H1 (cell line): ENCODE data around the gene PLCB4. TPM values are rescaled to one million over a fixed set of nuclear protein-coding genes. Genes with fewer than 3 reads are reported as not detected.

Source experiments
- CTCF ChIA-PET: fragments of 300-600 bp; sonication (Branson Sonifier 250); formaldehyde crosslinking; loops from one replicate; lab custom pipeline; 2021; ENCODE audit not compliant: partially characterized antibody; lab: Charles Lee
- POLR2A ChIA-PET: fragments of 300-600 bp; sonication (Branson Sonifier 250); formaldehyde crosslinking; loops from one replicate; lab custom pipeline; 2021; ENCODE audit warnings: inconsistent platforms; ENCODE audit not compliant: partially characterized antibody; lab: Charles Lee
- DNase-seq, 2 experiments: peaks; one replicate each; pipeline versions ENCODE4 v3.0.0 to v3.0.0-alpha.2; 2010 to 2022; ENCODE audit warnings: low spot score in 2 of 2, low read depth in 1 of 2, mixed read lengths in 1 of 2
- FAIRE-seq: peaks from 2 replicates; lab custom pipeline; 2011; peaks lifted over from hg19 to GRCh38; lab: Jason Lieb, UNC
- H2AFZ ChIP-seq: 2 replicates; pipeline ENCODE4 v1.8.1; 2012; ENCODE audit warnings: low read length, inconsistent platforms
- H2AK5ac ChIP-seq: 2 replicates; pipeline ENCODE4 v1.6.1; 2013; ENCODE audit warnings: low read depth, low read length
- H2BK120ac ChIP-seq: replicated peaks from 2 replicates; pipeline ENCODE3; 2013; ENCODE audit warnings: low read depth, low read length, inconsistent platforms
- H2BK12ac ChIP-seq: 2 replicates; pipeline ENCODE4 v1.6.1; 2013; ENCODE audit warnings: low read depth, low read length
- H2BK15ac ChIP-seq: 2 replicates; pipeline ENCODE4 v1.6.1; 2013; ENCODE audit warnings: low read length
- H2BK20ac ChIP-seq: 2 replicates; pipeline ENCODE4 v1.6.1; 2013; ENCODE audit warnings: low read length
- H2BK5ac ChIP-seq: 2 replicates; pipeline ENCODE4 v1.6.1; 2013; ENCODE audit warnings: low read depth, low read length
- H3K14ac ChIP-seq: 2 replicates; pipeline ENCODE4 v1.6.1; 2013; ENCODE audit warnings: inconsistent platforms; ENCODE audit not compliant: insufficient read length
- H3K18ac ChIP-seq: 2 replicates; pipeline ENCODE4 v1.6.1; 2013; ENCODE audit warnings: low read length; ENCODE audit errors: extremely low read depth
- H3K23ac ChIP-seq: 2 replicates; pipeline ENCODE4 v1.6.1; 2013; ENCODE audit warnings: inconsistent platforms; ENCODE audit not compliant: insufficient read length
- H3K23me2 ChIP-seq: 2 replicates; pipeline ENCODE4 v1.6.1; 2013; ENCODE audit warnings: low read depth, low read length
- H3K27ac ChIP-seq: 2 replicates; pipeline ENCODE4 v1.6.1; 2011; ENCODE audit warnings: low read depth, low read length, inconsistent platforms
- H3K27me3 ChIP-seq, 4 experiments: replicated peaks in 1 of 4; 1 replicate in 1 of 4; 2 replicates in 3 of 4; pipeline versions ENCODE4 v1.6.1 to v1.8.1; 2011 to 2013; ENCODE audit warnings: low read length in 3 of 4, mild to moderate bottlenecking in 3 of 4, inconsistent platforms in 2 of 4, mixed read lengths in 2 of 4, moderate library complexity in 1 of 4; ENCODE audit not compliant: control insufficient read depth in 3 of 4, insufficient read depth in 3 of 4; ENCODE audit errors: extremely low read depth in 1 of 4
- H3K36me3 ChIP-seq, 4 experiments: 2 replicates each; pipeline versions ENCODE4 v1.6.1 to v1.8.1; 2011 to 2013; ENCODE audit warnings: mild to moderate bottlenecking in 4 of 4, low read length in 3 of 4, moderate library complexity in 2 of 4, control low read depth in 1 of 4, inconsistent platforms in 1 of 4; ENCODE audit not compliant: insufficient read depth in 4 of 4, control insufficient read depth in 2 of 4
- H3K4ac ChIP-seq: replicated peaks from 2 replicates; pipeline ENCODE3; 2013; ENCODE audit warnings: low read length, low read depth, mixed read lengths, inconsistent platforms; ENCODE audit not compliant: insufficient read length
- H3K4me1 ChIP-seq, 4 experiments: replicated peaks in 1 of 4; 1 replicate in 1 of 4; 2 replicates in 3 of 4; pipeline versions ENCODE4 v1.6.1 to v1.8.1; 2011 to 2013; ENCODE audit warnings: low read length in 3 of 4, inconsistent platforms in 2 of 4, mixed read lengths in 1 of 4; ENCODE audit not compliant: insufficient read depth in 4 of 4, control insufficient read depth in 3 of 4
- H3K4me2 ChIP-seq, 2 experiments: 2 replicates each; pipeline versions ENCODE4 v1.6.1 to v1.8.1; 2011 to 2013; ENCODE audit warnings: low read depth in 2 of 2, low read length in 2 of 2, control low read depth in 1 of 2, inconsistent platforms in 1 of 2, mild to moderate bottlenecking in 1 of 2; ENCODE audit not compliant: insufficient read depth in 1 of 2
- H3K4me3 ChIP-seq, 4 experiments: fragments of 200-600, 300-600 bp in 1 of 4; sonication (generic), shearing (Covaris generic), sonication (Bioruptor Twin) in 1 of 4; 2 replicates each; pipeline versions ENCODE4 v1.5.1 to v1.8.1; 2011 to 2016; ENCODE audit warnings: low read length in 4 of 4, low read depth in 3 of 4, control low read depth in 2 of 4, inconsistent platforms in 2 of 4, mild to moderate bottlenecking in 2 of 4, mixed read lengths in 1 of 4, moderate library complexity in 1 of 4; ENCODE audit not compliant: insufficient read depth in 2 of 4; ENCODE audit errors: extremely low read depth in 1 of 4
- H3K56ac ChIP-seq: replicated peaks from 2 replicates; pipeline ENCODE3; 2013; ENCODE audit warnings: low read depth, mild to moderate bottlenecking, mixed read lengths, low read length, inconsistent platforms; ENCODE audit not compliant: insufficient read length
- H3K79me1 ChIP-seq: 2 replicates; pipeline ENCODE4 v1.6.1; 2013; ENCODE audit warnings: low read depth, low read length, control low read depth
- H3K79me2 ChIP-seq, 2 experiments: 2 replicates each; pipeline versions ENCODE4 v1.6.1 to v1.8.1; 2012 to 2013; ENCODE audit warnings: low read length in 2 of 2, mild to moderate bottlenecking in 2 of 2, inconsistent platforms in 1 of 2; ENCODE audit not compliant: insufficient read depth in 2 of 2, control insufficient read depth in 1 of 2
- H3K9ac ChIP-seq, 4 experiments: replicated peaks in 1 of 4; 1 replicate in 1 of 4; 2 replicates in 3 of 4; pipeline versions ENCODE4 v1.6.1 to v1.8.1; 2011 to 2013; ENCODE audit warnings: low read depth in 3 of 4, low read length in 3 of 4, control low read depth in 2 of 4, mild to moderate bottlenecking in 2 of 4, moderate library complexity in 2 of 4, inconsistent platforms in 1 of 4; ENCODE audit errors: extremely low read depth in 1 of 4
- H3K9me3 ChIP-seq, 2 experiments: 2 replicates each; pipeline versions ENCODE4 v1.6.1 to v1.8.1; 2012 to 2013; ENCODE audit warnings: mild to moderate bottlenecking in 2 of 2, moderate library complexity in 2 of 2, control low read depth in 1 of 2, inconsistent platforms in 1 of 2, low read depth in 1 of 2, low read length in 1 of 2, mixed read lengths in 1 of 2; ENCODE audit not compliant: insufficient read depth in 2 of 2
- H4K20me1 ChIP-seq, 2 experiments: replicated peaks in 1 of 2; 2 replicates each; pipeline versions ENCODE3 to v1.8.1; 2011 to 2013; ENCODE audit warnings: inconsistent platforms in 2 of 2, low read length in 2 of 2, mild to moderate bottlenecking in 1 of 2; ENCODE audit not compliant: insufficient read depth in 2 of 2, control insufficient read depth in 1 of 2
- H4K5ac ChIP-seq: 2 replicates; pipeline ENCODE4 v1.6.1; 2013; ENCODE audit warnings: low read length, low read depth, mixed read lengths, inconsistent platforms; ENCODE audit not compliant: insufficient read length
- H4K8ac ChIP-seq: 2 replicates; pipeline ENCODE4 v1.8.0; 2013; ENCODE audit warnings: mild to moderate bottlenecking, moderate library complexity, low read length, inconsistent platforms; ENCODE audit not compliant: insufficient read depth; ENCODE audit errors: extremely low read depth
- H4K91ac ChIP-seq: replicated peaks from 2 replicates; pipeline ENCODE3; 2013; ENCODE audit warnings: low read length, mixed read lengths, inconsistent platforms; ENCODE audit not compliant: insufficient read length
- ASH2L ChIP-seq: fragments of 200-600, 300-600 bp; sonication (generic); IDR thresholded peaks from one replicate; pipeline ENCODE4 v1.7.1; 2017; ENCODE audit warnings: low read length
- MAFK ChIP-seq: IDR thresholded peaks from 2 replicates; pipeline ENCODE4 v1.6.1; 2012; ENCODE audit warnings: low read depth, mild to moderate bottlenecking, improper control_type of control experiment, low read length
- PHF8 ChIP-seq: fragments of 200-600 bp; sonication (generic); conservative IDR thresholded peaks from 2 replicates; pipeline ENCODE4 v1.7.1; 2012; ENCODE audit warnings: low read depth, mild to moderate bottlenecking, inconsistent platforms, low read length, moderate library complexity
- POLR2AphosphoS5 ChIP-seq: IDR thresholded peaks from 2 replicates; pipeline ENCODE4 v1.6.1; 2011; ENCODE audit warnings: low read depth, low read length
- SP4 ChIP-seq: IDR thresholded peaks from 2 replicates; pipeline ENCODE4 v1.6.1; 2012; ENCODE audit warnings: low read length, inconsistent platforms
- SRF ChIP-seq: IDR thresholded peaks from 2 replicates; pipeline ENCODE4 v1.6.1; 2011; ENCODE audit warnings: mild to moderate bottlenecking, low read depth, low read length, moderate library complexity
- TBP ChIP-seq: IDR thresholded peaks from 2 replicates; pipeline ENCODE4 v1.6.1; 2011; ENCODE audit warnings: low read depth, low read length, improper control_type of control experiment
- WGBS, 2 experiments: shearing (Covaris generic) in 1 of 2; methylation state at CpG; one replicate each; pipeline versions ENCODE4 v1.1.6 to v1.1.7; 2013 to 2015; ENCODE audit warnings: low lambda C conversion rate in 2 of 2, mixed read lengths in 2 of 2, inconsistent platforms in 1 of 2, low coverage in 1 of 2, missing lambda C conversion rate in 1 of 2; ENCODE audit not compliant: insufficient replicate concordance in 2 of 2, insufficient coverage in 1 of 2, insufficient read length in 1 of 2; ENCODE audit errors: extremely low coverage in 1 of 2, missing lambda C conversion rate in 1 of 2; 5-methylcytosine and 5-hydroxymethylcytosine counted together
- polyA plus RNA-seq, 7 experiments: library from polyadenylated mRNA; depleted of rRNA in 3 of 7; stranded (reverse) in 5 of 7; unstranded in 2 of 7; fragments of >200 nt in 5 of 7; fragments of 200-250 nt in 2 of 7; gene quantifications; 1 replicate in 5 of 7; 2 replicates in 1 of 7; 4 replicates in 1 of 7; pipeline versions ENCODE4 v1.2.1 to v1.2.3, GENCODE V29; 2011 to 2013; ENCODE audit warnings: missing spikeins in 2 of 7, mixed read lengths in 2 of 7
- total RNA-seq: library from RNA; stranded (reverse); fragmentation: NEBNext Ultra II Directional; extraction: Animal tissue kit (Norgen Biotek cat#: 25700); gene quantifications from 2 replicates; pipeline ENCODE4 v1.2.1, GENCODE V29; 2021

Gene PLCB4
- total and polyA plus RNA-seq, 2 of the 8 experiments (the other 6 are each of a cell fraction or from before 2014, with no cell fraction given), result 3.2 to 14.1 TPM

- Histone ChIP-seq H3K23ac (no peak overlapping the region), H2BK20ac (no peak overlapping the region), H2BK120ac (no peak overlapping the region), H3K79me2 (no peaks in the 10 kb centered on the region), H2BK12ac (no peak overlapping the region), H2AK5ac (no peak overlapping the region), H2BK15ac (no peak overlapping the region), H3K27ac (no peak overlapping the region), H3K9ac (no peak overlapping the region), H3K56ac (no peak overlapping the region), H3K27me3 (no peaks in the 10 kb centered on the region), H3K79me1 (no peaks in the 10 kb centered on the region), H3K4ac (no peak overlapping the region), H4K20me1 (no peaks in the 10 kb centered on the region), H3K18ac (no peak overlapping the region), H3K23me2 (no peaks in the 10 kb centered on the region), H3K4me1 (no peaks in the 10 kb centered on the region; a peak in 1 of 7 replicates), H4K8ac (no peak overlapping the region), H3K9me3 (no peaks in the 10 kb centered on the region), H3K14ac (no peak overlapping the region), H3K4me3 (no peak overlapping the region), H4K5ac (no peak overlapping the region), H4K91ac (no peak overlapping the region), H2AFZ (no peak overlapping the region), H2BK5ac (no peak overlapping the region), H3K4me2 (no peak overlapping the region), H3K36me3 (no peaks in the 10 kb centered on the region)
- POLR2A ChIA-PET, result no interaction called here
- FAIRE-seq, result no peak
- 100% methylated on average over 1 of the region's 1 CpG; no CpG with 5 or more reads in 1 of the 2 experiments for WGBS, 2 experiments
- CTCF ChIA-PET, result interaction anchor here (1.0 to 2.3 kb wide), 4 partner anchors 8 to 18 kb away, joined by 3 to 8 read pairs (median 6); no protein-coding TSS in a partner anchor
- TF ChIP-seq SP4, result no peak
- TF ChIP-seq PHF8, result no peak
- no peak for TF ChIP-seq POLR2AphosphoS5
- TF ChIP-seq ASH2L, result no peak
- no peak for TF ChIP-seq TBP
- no peak for TF ChIP-seq SRF
- no peak for TF ChIP-seq MAFK
- DNase-seq, result no peak
These were observed 159.2 kb downstream of the PLCB4 start for GRCh38 chr20:9227896-9228615.
